Neural cell (in vitro differentiated cells): ENCODE data around the gene IDE. TPM values are rescaled to one million over a fixed set of nuclear protein-coding genes. Genes with fewer than 3 reads are reported as not detected.

Experiments
- H2AFZ ChIP-seq: fragments of 200-600, 300-800 bp; sonication (generic), shearing (Covaris generic); 2 replicates; pipeline ENCODE4 v1.6.0; 2014; ENCODE audit warnings: low read depth, mild to moderate bottlenecking, antibody characterized with exemption, low read length, moderate library complexity
- H3F3A ChIP-seq: fragments of 200-600 bp; shearing (Covaris generic); 2 replicates; pipeline ENCODE4 v1.6.1; 2016; ENCODE audit warnings: mild to moderate bottlenecking, moderate library complexity, mixed read lengths, antibody characterized with exemption, low read length; ENCODE audit not compliant: insufficient read depth, poor library complexity, severe bottlenecking
- H3K27ac ChIP-seq: fragments of 200-600, 300-800 bp; sonication (generic), shearing (Covaris generic); 2 replicates; pipeline ENCODE4 v1.5.1; 2014; ENCODE audit warnings: mild to moderate bottlenecking, low read length, moderate library complexity
- H3K27me3 ChIP-seq: fragments of 300-800, 200-600 bp; sonication (generic), shearing (Covaris generic); 2 replicates; pipeline ENCODE4 v1.6.0; 2014; ENCODE audit warnings: mild to moderate bottlenecking, low read depth, low read length, moderate library complexity; ENCODE audit not compliant: insufficient read depth
- H3K36me3 ChIP-seq: fragments of 300-800, 200-600 bp; sonication (generic), shearing (Covaris generic); 2 replicates; pipeline ENCODE4 v1.5.1; 2014; ENCODE audit warnings: mild to moderate bottlenecking, antibody characterized with exemption, low read length, moderate library complexity; ENCODE audit not compliant: insufficient read depth
- H3K4me2 ChIP-seq: fragments of 300-800, 200-600 bp; sonication (generic), shearing (Covaris generic); 2 replicates; pipeline ENCODE4 v1.6.0; 2014; ENCODE audit warnings: mild to moderate bottlenecking, low read length
- H3K4me3 ChIP-seq: fragments of 300-800, 200-600 bp; sonication (generic), shearing (Covaris generic); 2 replicates; pipeline ENCODE4 v1.5.1; 2014; ENCODE audit warnings: mild to moderate bottlenecking, low read length, moderate library complexity
- H3K79me2 ChIP-seq: fragments of 200-600 bp; shearing (Covaris generic); replicated peaks from 2 replicates; pipeline ENCODE4 v1.6.0; 2014; ENCODE audit warnings: mild to moderate bottlenecking, low read length, moderate library complexity; ENCODE audit not compliant: insufficient read depth
- H3K9ac ChIP-seq: fragments of 300-800, 200-600 bp; sonication (generic), shearing (Covaris generic); 2 replicates; pipeline ENCODE4 v1.6.1; 2016; ENCODE audit warnings: mild to moderate bottlenecking, low read length, mixed read lengths
- H3K9me2 ChIP-seq: fragments of 200-600 bp; shearing (Covaris generic); 2 replicates; pipeline ENCODE4 v1.6.1; 2016; ENCODE audit warnings: mild to moderate bottlenecking, low read length, mixed read lengths; ENCODE audit not compliant: insufficient read depth
- H3K9me3 ChIP-seq: fragments of 200-600, 300-800 bp; sonication (generic), shearing (Covaris generic); 2 replicates; pipeline ENCODE4 v1.6.1; 2016; ENCODE audit warnings: mild to moderate bottlenecking, mixed run types, low read length, moderate library complexity, mixed read lengths
- H4K20me1 ChIP-seq: fragments of 200-600 bp; shearing (Covaris generic); 2 replicates; pipeline ENCODE4 v1.6.1; 2016; ENCODE audit warnings: mild to moderate bottlenecking, mixed run types; ENCODE audit not compliant: insufficient read depth
- EP300 ChIP-seq: fragments of 450-650 bp; conservative IDR thresholded peaks from 2 replicates; pipeline ENCODE4 v1.6.1; 2014; ENCODE audit warnings: antibody characterized with exemption, mild to moderate bottlenecking, moderate library complexity; ENCODE audit not compliant: poor library complexity, severe bottlenecking
- EZH2 ChIP-seq: fragments of 200-600, 300-800 bp; shearing (Covaris generic), sonication (generic); IDR thresholded peaks from 2 replicates; pipeline ENCODE4 v1.6.1; 2014; ENCODE audit warnings: antibody characterized with exemption, low read length, borderline replicate concordance, mild to moderate bottlenecking; ENCODE audit not compliant: insufficient read depth, poor library complexity, severe bottlenecking
- MXI1 ChIP-seq: fragments of 450-650 bp; conservative IDR thresholded peaks from 2 replicates; pipeline ENCODE4 v1.6.1; 2014; ENCODE audit warnings: antibody characterized with exemption, mild to moderate bottlenecking; ENCODE audit not compliant: poor library complexity, severe bottlenecking
- POLR2AphosphoS5 ChIP-seq: IDR thresholded peaks from 2 replicates; pipeline ENCODE4 v1.6.1; 2012
- RAD21 ChIP-seq: fragments of 450-650 bp; conservative IDR thresholded peaks from 2 replicates; pipeline ENCODE4 v1.6.1; 2014; ENCODE audit warnings: antibody characterized with exemption, mild to moderate bottlenecking, moderate library complexity
- SMC3 ChIP-seq: fragments of 450-650 bp; conservative IDR thresholded peaks from 2 replicates; pipeline ENCODE4 v1.6.1; 2014; ENCODE audit warnings: antibody characterized with exemption, mild to moderate bottlenecking, moderate library complexity; ENCODE audit not compliant: poor library complexity
- TAF1 ChIP-seq: IDR thresholded peaks from 2 replicates; pipeline ENCODE4 v1.6.1; 2012; ENCODE audit warnings: low read depth
- polyA plus RNA-seq: library from polyadenylated mRNA; depleted of rRNA; stranded (reverse); fragments of >200 nt; gene quantifications from 2 replicates; pipeline ENCODE4 v1.2.3, GENCODE V29; 2014
- TF ChIP-seq, protein P1 (sequence below): IDR thresholded peaks from 2 replicates; pipeline ENCODE4 v1.6.1; 2012; ENCODE audit warnings: borderline replicate concordance
- TF ChIP-seq, protein P2 (sequence below): fragments of 450-650 bp; IDR thresholded peaks from 2 replicates; pipeline ENCODE4 v1.5.1; 2014; ENCODE audit warnings: antibody characterized with exemption, mild to moderate bottlenecking, moderate library complexity; ENCODE audit not compliant: poor library complexity, severe bottlenecking

Gene IDE
- polyA plus RNA-seq, 1 donor from 2014 or later: 10.4 TPM

DNA sequence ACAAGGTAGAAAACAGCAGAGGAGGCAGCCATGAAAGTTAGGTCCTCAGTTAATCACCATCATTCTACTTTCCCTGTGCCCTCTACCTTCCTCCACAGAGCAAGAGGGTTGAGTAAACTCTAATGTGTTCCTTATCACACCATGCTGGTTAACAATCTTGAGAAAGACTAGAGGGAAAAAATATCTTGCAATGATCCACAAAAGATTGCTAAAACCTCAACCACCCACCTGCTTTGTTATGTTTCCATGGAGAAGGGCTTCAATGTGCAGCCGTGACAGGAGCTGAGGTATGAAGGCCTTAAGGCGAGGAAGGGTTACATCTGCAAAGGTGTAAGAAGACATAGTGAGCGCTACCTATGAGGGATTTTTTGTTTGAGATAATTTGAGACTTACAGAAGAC lies 103.9 kb downstream of the IDE start:
- H4K20me1 ChIP-seq: no peaks in the 10 kb centered on the region
- H3K4me2 ChIP-seq: no peak overlapping the region
- H3K36me3 ChIP-seq: no peaks in the 10 kb centered on the region
- H3K27me3 ChIP-seq: no peaks in the 10 kb centered on the region
- TF ChIP-seq SMC3 (no peak), EZH2 (no peak), TAF1 (no peak), POLR2AphosphoS5 (no peak), RAD21 (no peak), EP300 (no peak), MXI1 (no peak)
- TF ChIP-seq, protein P1, sequence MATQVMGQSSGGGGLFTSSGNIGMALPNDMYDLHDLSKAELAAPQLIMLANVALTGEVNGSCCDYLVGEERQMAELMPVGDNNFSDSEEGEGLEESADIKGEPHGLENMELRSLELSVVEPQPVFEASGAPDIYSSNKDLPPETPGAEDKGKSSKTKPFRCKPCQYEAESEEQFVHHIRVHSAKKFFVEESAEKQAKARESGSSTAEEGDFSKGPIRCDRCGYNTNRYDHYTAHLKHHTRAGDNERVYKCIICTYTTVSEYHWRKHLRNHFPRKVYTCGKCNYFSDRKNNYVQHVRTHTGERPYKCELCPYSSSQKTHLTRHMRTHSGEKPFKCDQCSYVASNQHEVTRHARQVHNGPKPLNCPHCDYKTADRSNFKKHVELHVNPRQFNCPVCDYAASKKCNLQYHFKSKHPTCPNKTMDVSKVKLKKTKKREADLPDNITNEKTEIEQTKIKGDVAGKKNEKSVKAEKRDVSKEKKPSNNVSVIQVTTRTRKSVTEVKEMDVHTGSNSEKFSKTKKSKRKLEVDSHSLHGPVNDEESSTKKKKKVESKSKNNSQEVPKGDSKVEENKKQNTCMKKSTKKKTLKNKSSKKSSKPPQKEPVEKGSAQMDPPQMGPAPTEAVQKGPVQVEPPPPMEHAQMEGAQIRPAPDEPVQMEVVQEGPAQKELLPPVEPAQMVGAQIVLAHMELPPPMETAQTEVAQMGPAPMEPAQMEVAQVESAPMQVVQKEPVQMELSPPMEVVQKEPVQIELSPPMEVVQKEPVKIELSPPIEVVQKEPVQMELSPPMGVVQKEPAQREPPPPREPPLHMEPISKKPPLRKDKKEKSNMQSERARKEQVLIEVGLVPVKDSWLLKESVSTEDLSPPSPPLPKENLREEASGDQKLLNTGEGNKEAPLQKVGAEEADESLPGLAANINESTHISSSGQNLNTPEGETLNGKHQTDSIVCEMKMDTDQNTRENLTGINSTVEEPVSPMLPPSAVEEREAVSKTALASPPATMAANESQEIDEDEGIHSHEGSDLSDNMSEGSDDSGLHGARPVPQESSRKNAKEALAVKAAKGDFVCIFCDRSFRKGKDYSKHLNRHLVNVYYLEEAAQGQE: no peak
- TF ChIP-seq, protein P2, sequence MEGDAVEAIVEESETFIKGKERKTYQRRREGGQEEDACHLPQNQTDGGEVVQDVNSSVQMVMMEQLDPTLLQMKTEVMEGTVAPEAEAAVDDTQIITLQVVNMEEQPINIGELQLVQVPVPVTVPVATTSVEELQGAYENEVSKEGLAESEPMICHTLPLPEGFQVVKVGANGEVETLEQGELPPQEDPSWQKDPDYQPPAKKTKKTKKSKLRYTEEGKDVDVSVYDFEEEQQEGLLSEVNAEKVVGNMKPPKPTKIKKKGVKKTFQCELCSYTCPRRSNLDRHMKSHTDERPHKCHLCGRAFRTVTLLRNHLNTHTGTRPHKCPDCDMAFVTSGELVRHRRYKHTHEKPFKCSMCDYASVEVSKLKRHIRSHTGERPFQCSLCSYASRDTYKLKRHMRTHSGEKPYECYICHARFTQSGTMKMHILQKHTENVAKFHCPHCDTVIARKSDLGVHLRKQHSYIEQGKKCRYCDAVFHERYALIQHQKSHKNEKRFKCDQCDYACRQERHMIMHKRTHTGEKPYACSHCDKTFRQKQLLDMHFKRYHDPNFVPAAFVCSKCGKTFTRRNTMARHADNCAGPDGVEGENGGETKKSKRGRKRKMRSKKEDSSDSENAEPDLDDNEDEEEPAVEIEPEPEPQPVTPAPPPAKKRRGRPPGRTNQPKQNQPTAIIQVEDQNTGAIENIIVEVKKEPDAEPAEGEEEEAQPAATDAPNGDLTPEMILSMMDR: no peak
- H3K4me3 ChIP-seq: no peak overlapping the region
- no peak overlapping the region for H3K27ac ChIP-seq
- H2AFZ ChIP-seq: no peak overlapping the region
- no peaks in the 10 kb centered on the region for H3K9me2 ChIP-seq
- no peaks in the 10 kb centered on the region for H3K79me2 ChIP-seq
- no peaks in the 10 kb centered on the region for H3F3A ChIP-seq
- no peaks in the 10 kb centered on the region for H3K9me3 ChIP-seq
- no peak overlapping the region for H3K9ac ChIP-seq

DNA sequence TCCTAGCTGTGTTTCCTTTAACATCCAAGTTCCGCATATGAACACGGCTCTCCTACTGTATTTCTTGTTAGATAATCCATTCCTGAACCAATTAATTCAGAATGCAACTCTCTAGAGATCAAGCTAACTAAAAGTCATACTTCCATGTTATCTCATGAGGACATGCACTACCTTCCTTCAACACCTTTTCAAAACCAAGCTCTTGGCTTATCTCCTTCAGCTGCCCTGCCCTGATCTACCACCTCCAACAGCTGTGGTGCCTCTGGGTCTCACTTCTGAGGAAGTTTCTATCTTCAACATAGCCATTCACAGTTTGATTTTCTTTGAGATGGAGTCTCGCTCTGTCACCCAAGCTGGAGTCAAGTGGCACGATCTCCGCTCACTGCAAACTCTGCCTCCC lies 109.5 kb downstream of the IDE start:
- Histone ChIP-seq H3K4me3 (no peak overlapping the region), H3K9me2 (no peaks in the 10 kb centered on the region), H3K9ac (no peak overlapping the region), H2AFZ (no peak overlapping the region), H3K9me3 (no peaks in the 10 kb centered on the region), H3K4me2 (no peak overlapping the region), H3F3A (no peaks in the 10 kb centered on the region), H3K27ac (no peak overlapping the region), H4K20me1 (no peaks in the 10 kb centered on the region), H3K79me2 (no peaks in the 10 kb centered on the region), H3K36me3 (no peaks in the 10 kb centered on the region), H3K27me3 (no peaks in the 10 kb centered on the region)
- TF ChIP-seq EZH2 (no peak), MXI1 (no peak), EP300 (no peak), POLR2AphosphoS5 (no peak), RAD21 (no peak), SMC3 (no peak), TAF1 (no peak)
- TF ChIP-seq, protein P2: no peak
- TF ChIP-seq, protein P1: no peak
